Chondrocyte (in vitro differentiated cells): ENCODE measurements around the gene PNPLA8. TPM values are rescaled to one million over a fixed set of nuclear protein-coding genes. Genes with fewer than 3 reads are reported as not detected.
"Not testable (repeated sequence)": the region's sequence is repeated elsewhere in the genome, so short reads cannot be mapped to it uniquely, and the experiment has no call there.

Experiments
- DNase-seq: peaks from one replicate; pipeline ENCODE4 v3.0.0; 2021; ENCODE audit warnings: mixed read lengths, low spot score
- H3K27ac Mint-ChIP-seq: one replicate; pipeline ENCODE4 v1.8.0; 2021; ENCODE audit warnings: mild to moderate bottlenecking, moderate library complexity, mixed read lengths; ENCODE audit not compliant: unreplicated experiment
- H3K27me3 Mint-ChIP-seq: 2 replicates; pipeline ENCODE4 v1.8.0; 2021; ENCODE audit warnings: low read depth, mixed read lengths
- H3K36me3 Mint-ChIP-seq: 2 replicates; pipeline ENCODE4 v1.8.0; 2021; ENCODE audit warnings: low read depth, mixed read lengths
- H3K4me1 Mint-ChIP-seq: 2 replicates; pipeline ENCODE4 v1.8.0; 2021; ENCODE audit warnings: low read depth, mild to moderate bottlenecking, mixed read lengths
- H3K4me3 Mint-ChIP-seq: one replicate; pipeline ENCODE4 v1.8.0; 2021; ENCODE audit warnings: mild to moderate bottlenecking, moderate library complexity, mixed read lengths; ENCODE audit not compliant: unreplicated experiment
- H3K9me3 Mint-ChIP-seq: 2 replicates; pipeline ENCODE4 v1.8.0; 2021; ENCODE audit warnings: low read depth, mixed read lengths
- total RNA-seq: library from RNA; stranded (reverse); gene quantifications from 3 replicates; pipeline ENCODE4 v1.2.1, GENCODE V29; 2021
- TF ChIP-seq, protein P1 (sequence below): fragments of 200-600 bp; sonication (generic); IDR thresholded peaks from 2 replicates; pipeline ENCODE4 v1.5.0; 2021; ENCODE audit warnings: antibody characterized with exemption, mild to moderate bottlenecking, moderate library complexity

The PNPLA8 gene
- total RNA-seq, 1 donor from 2014 or later, result 26.8 TPM

DNA sequence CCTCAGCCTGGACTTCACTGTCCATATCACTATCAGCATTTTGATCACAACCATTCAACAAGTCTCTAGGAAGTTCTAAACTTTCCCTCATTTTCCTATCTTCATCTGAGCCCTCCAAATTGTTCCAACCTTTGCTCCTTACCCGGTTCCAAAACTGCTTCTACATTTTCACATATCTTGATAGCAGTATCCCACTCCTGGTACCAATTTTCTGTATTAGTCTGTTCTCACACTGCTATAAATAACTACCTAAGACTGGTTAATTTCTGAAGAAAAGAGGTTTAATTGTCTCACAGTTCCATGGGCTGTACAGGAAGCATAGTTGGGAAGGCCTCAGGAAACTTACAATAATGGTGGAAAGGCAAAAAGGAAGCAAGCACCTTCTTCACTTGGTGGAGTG lies 31.7 kb upstream of the PNPLA8 start:
- Mint-ChIP-seq H3K27ac (no peak overlapping the region), H3K9me3 (peaks cover 20% of the 10 kb centered on the region), H3K27me3 (no peaks in the 10 kb centered on the region)

DNA sequence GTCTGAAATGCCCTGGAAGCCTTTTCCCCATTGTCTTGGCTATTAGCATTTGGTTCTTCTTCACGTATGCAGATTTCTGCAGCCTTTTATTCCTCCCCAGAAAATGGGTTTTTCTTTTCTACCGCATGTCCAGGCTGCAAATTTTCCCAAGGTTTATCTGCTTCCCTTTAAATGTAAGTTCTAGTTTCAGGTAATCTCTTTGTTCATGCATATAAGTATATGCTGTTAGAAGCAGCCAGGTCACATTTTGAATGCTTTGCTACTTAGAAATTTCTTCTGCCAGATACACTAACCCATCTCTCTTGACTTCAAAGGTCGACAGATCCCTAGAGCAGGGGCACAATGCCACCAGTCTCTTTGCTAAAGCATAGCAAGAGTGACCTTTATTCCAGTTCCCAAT lies 31.3 kb upstream of the PNPLA8 start:
- Mint-ChIP-seq H3K27me3 (no peaks in the 10 kb centered on the region), H3K4me1 (peaks cover 9% of the 10 kb centered on the region), H3K4me3 (no peak overlapping the region), H3K36me3 (peaks cover 20% of the 10 kb centered on the region), H3K27ac (no peak overlapping the region), H3K9me3 (peaks cover 20% of the 10 kb centered on the region)
- TF ChIP-seq, protein P1, sequence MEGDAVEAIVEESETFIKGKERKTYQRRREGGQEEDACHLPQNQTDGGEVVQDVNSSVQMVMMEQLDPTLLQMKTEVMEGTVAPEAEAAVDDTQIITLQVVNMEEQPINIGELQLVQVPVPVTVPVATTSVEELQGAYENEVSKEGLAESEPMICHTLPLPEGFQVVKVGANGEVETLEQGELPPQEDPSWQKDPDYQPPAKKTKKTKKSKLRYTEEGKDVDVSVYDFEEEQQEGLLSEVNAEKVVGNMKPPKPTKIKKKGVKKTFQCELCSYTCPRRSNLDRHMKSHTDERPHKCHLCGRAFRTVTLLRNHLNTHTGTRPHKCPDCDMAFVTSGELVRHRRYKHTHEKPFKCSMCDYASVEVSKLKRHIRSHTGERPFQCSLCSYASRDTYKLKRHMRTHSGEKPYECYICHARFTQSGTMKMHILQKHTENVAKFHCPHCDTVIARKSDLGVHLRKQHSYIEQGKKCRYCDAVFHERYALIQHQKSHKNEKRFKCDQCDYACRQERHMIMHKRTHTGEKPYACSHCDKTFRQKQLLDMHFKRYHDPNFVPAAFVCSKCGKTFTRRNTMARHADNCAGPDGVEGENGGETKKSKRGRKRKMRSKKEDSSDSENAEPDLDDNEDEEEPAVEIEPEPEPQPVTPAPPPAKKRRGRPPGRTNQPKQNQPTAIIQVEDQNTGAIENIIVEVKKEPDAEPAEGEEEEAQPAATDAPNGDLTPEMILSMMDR, result no peak
- DNase-seq, result no peak

More for the DNA sequence above, 31.7 kb upstream of the PNPLA8 start:
- H3K4me1 Mint-ChIP-seq, result peaks cover 9% of the 10 kb centered on the region
- no peak for DNase-seq
- TF ChIP-seq, protein P1, result no peak
- peaks cover 20% of the 10 kb centered on the region for H3K36me3 Mint-ChIP-seq
- no peak overlapping the region for H3K4me3 Mint-ChIP-seq

DNA sequence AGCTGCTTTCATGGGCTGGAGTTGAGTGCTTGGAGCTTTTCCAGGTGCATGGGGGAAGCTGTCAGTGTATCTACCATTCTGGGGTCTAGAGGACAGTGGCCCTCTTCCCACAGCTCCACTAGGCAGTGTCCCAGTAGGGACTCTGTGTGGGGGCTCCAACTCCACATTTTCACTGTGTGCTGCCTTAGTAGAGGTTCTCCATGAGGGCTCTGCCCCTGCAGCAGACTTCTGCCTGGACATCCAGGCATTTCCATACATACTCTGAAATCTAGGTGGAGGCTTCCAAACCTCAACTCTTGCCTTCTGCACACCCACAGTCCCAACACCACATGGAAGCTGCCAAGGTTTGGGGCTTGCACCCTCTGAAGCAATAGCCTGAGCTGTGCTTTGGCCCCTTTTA lies 30.7 kb upstream of the PNPLA8 start:
- H3K27me3 Mint-ChIP-seq, DNase-seq, H3K4me1 Mint-ChIP-seq, H3K4me3 Mint-ChIP-seq, H3K27ac Mint-ChIP-seq: not testable (repeated sequence)
- peaks cover 20% of the 10 kb centered on the region for H3K9me3 Mint-ChIP-seq
- peaks cover 19% of the 10 kb centered on the region for H3K36me3 Mint-ChIP-seq

DNA sequence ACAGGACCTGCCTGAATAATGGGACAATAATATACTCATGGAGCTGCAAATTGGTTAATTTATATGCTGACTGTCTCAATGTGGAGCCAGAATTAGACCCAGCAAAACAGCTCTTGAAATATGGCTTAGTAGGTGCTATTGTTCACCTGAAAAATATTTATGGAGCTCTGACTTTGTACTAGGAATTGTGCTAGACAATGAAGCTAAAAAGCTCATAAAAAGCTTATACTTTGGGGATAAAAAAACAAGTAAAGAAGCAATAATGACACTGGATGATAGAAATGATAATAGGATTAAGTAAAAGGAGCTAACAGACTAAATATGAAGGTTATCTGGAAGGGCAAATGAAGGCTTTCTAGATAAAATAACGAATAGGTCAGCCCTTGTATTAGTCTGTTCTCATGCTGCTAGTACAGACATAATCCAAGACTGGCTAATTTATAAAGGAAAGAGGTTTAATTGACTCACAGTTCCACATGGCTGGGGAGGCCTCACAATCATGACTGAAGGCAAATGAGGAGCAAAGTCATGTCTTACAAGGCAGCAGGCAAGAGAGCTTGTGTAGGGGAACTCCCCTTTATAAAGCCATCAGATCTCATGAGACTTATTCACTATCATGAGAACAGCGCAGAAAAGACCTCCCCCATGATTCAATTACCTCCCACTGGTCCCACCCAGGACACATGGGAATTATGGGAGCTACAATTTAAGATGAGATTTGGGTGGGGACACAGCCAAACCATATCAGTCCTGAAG lies 22.4 kb upstream of the PNPLA8 start:
- not testable (repeated sequence) for H3K9me3 Mint-ChIP-seq, H3K36me3 Mint-ChIP-seq, H3K4me3 Mint-ChIP-seq, H3K27me3 Mint-ChIP-seq, H3K27ac Mint-ChIP-seq, DNase-seq, H3K4me1 Mint-ChIP-seq

DNA sequence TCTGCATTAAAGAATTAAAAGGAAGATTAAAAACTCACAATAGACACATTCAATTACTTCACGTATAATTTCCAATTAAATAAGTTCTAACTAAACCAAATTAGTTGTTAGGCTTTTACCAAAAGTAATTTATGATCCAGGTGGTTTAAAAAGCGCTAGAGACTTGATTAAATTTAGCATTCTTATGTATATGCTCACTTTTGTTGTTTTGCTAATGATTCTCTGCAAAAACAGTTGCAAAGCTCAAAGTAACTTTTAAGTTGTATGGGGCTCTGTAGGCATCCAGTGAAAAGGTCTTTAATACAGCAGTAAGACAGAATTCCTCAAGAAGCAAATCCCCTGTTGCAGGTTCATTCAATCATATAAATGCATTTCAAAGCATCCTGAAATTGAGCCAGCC lies 15.5 kb upstream of the PNPLA8 start:
- H3K27ac Mint-ChIP-seq, result no peak overlapping the region
- no peak for DNase-seq
- TF ChIP-seq, protein P1, result no peak
- no peaks in the 10 kb centered on the region for H3K36me3 Mint-ChIP-seq
- H3K9me3 Mint-ChIP-seq, result no peaks in the 10 kb centered on the region
- H3K4me3 Mint-ChIP-seq, result no peak overlapping the region
- H3K27me3 Mint-ChIP-seq, result no peaks in the 10 kb centered on the region
- no peaks in the 10 kb centered on the region for H3K4me1 Mint-ChIP-seq

DNA sequence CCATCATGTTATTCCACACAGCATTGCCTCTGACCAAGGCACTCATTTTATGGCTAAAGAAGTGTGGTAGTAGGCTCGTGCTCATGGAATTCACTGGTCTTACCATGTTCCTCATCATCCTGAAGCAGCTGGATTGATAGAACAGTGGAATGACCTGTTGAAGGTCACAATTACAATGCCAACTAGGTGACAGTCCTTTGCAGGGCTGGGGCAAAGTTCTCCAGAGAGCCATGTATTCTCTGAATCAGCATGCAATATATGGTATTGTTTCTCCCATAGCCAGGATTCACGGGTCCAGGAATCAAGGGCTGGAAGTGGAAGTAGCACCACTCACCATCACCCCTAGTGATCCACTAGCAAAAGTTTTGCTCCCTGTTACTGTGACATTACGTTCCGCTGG lies 12.8 kb upstream of the PNPLA8 start:
- not testable (repeated sequence) for DNase-seq, H3K9me3 Mint-ChIP-seq, H3K27me3 Mint-ChIP-seq, H3K4me1 Mint-ChIP-seq, H3K4me3 Mint-ChIP-seq, H3K36me3 Mint-ChIP-seq, H3K27ac Mint-ChIP-seq

DNA sequence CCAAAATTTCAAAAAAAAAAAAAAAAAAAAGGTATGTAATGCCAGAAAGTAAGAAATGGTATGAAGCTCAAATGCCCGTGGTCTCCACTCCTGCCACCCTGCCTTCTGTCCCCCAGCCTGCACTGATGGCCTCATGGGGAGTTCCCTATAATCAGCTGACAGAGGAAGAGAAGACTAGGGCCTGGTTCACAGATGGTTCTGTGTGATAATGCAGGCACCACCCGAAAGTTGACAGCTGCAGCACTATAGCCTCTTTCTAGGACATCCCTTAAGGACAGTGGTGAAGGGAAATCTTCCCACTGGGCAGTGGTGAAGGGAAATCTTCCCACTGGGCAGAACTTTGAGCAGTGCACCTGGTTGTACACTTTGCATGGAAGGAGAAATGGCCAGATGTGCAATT lies 12.3 kb upstream of the PNPLA8 start:
- not testable (repeated sequence) for H3K36me3 Mint-ChIP-seq

More for the DNA sequence above, 12.3 kb upstream of the PNPLA8 start:
- DNase-seq, H3K27me3 Mint-ChIP-seq, H3K4me3 Mint-ChIP-seq, H3K9me3 Mint-ChIP-seq, H3K4me1 Mint-ChIP-seq, H3K27ac Mint-ChIP-seq: not testable (repeated sequence)
